Mammary epithelial cell (primary cell): Measurements from ENCODE around the gene DBH.

Source experiments
- EZH2 ChIP-seq: IDR thresholded peaks from 2 replicates; pipeline ENCODE4 v1.6.1; 2012; ENCODE audit warnings: low read length, inconsistent platforms, borderline replicate concordance
- TF ChIP-seq, protein P1 (sequence below), 2 donors: IDR thresholded peaks in 1 of 2; conservative IDR thresholded peaks in 1 of 2; 2 replicates each; pipeline ENCODE4 v1.5.1; 2011 to 2012; ENCODE audit warnings: inconsistent platforms in 2 of 2, low read length in 2 of 2, mild to moderate bottlenecking in 2 of 2, control low read depth in 1 of 2, low read depth in 1 of 2; ENCODE audit not compliant: insufficient read depth in 1 of 2; ENCODE audit errors: extremely low read depth in 1 of 2

DNA sequence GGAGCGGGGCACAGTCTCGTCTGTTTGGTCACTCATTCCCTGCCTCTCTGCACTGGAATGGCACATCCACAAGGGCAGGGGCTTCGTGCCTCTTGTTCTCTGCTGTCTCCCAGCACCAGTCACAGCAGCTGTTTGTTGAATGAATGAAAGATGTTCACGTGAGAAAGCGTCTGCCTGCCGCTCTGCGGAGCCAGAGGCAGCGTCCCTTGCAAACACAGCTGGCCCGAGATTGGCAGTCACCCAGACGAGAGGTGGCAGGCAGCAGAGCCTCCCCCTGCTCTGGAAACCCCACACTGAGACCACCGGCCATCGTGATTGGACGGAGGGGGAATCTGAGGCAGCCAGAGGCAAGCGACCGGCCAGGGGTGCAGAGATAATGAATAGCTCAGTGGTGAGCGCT lies 21.0 kb upstream of the DBH start:
- TF ChIP-seq, protein P1, sequence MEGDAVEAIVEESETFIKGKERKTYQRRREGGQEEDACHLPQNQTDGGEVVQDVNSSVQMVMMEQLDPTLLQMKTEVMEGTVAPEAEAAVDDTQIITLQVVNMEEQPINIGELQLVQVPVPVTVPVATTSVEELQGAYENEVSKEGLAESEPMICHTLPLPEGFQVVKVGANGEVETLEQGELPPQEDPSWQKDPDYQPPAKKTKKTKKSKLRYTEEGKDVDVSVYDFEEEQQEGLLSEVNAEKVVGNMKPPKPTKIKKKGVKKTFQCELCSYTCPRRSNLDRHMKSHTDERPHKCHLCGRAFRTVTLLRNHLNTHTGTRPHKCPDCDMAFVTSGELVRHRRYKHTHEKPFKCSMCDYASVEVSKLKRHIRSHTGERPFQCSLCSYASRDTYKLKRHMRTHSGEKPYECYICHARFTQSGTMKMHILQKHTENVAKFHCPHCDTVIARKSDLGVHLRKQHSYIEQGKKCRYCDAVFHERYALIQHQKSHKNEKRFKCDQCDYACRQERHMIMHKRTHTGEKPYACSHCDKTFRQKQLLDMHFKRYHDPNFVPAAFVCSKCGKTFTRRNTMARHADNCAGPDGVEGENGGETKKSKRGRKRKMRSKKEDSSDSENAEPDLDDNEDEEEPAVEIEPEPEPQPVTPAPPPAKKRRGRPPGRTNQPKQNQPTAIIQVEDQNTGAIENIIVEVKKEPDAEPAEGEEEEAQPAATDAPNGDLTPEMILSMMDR (conservative IDR thresholded peaks at IDR 0.05 in 1 of 2, IDR thresholded peaks at IDR 0.05 in 1 of 2; ENCODE audit: extremely low read depth in 1 of 2, insufficient read depth in 1 of 2, low read depth in 1 of 2, low read length in 2 of 2) = no peak
- no peak for TF ChIP-seq EZH2
